Vagina (tissue), 2 donors: ENCODE measurements around the gene TSPAN4.

Source experiments
- POLR2A ChIP-seq, 2 donors: fragments of 450-650 bp; IDR thresholded peaks; one replicate each; pipeline ENCODE4 v1.6.1; 2017; ENCODE audit warnings: antibody characterized with exemption in 2 of 2, mild to moderate bottlenecking in 2 of 2, moderate library complexity in 2 of 2
- POLR2AphosphoS5 ChIP-seq, 2 donors: sonication (generic); formaldehyde crosslinking; IDR thresholded peaks; one replicate each; pipeline ENCODE4 v1.9.0; 2017; ENCODE audit warnings: antibody characterized with exemption in 2 of 2, mild to moderate bottlenecking in 2 of 2, low read depth in 1 of 2; ENCODE audit not compliant: insufficient read depth in 1 of 2
- TF ChIP-seq, protein P1 (sequence below), 3 experiments: fragments of 450-650 bp in 2 of 3; fragments of 200-600 bp in 1 of 3; sonication (generic) in 1 of 3; IDR thresholded peaks; one replicate each; pipeline ENCODE4 v1.5.1; 2017 to 2019; ENCODE audit warnings: antibody characterized with exemption in 3 of 3, mild to moderate bottlenecking in 2 of 3, moderate library complexity in 2 of 3

DNA sequence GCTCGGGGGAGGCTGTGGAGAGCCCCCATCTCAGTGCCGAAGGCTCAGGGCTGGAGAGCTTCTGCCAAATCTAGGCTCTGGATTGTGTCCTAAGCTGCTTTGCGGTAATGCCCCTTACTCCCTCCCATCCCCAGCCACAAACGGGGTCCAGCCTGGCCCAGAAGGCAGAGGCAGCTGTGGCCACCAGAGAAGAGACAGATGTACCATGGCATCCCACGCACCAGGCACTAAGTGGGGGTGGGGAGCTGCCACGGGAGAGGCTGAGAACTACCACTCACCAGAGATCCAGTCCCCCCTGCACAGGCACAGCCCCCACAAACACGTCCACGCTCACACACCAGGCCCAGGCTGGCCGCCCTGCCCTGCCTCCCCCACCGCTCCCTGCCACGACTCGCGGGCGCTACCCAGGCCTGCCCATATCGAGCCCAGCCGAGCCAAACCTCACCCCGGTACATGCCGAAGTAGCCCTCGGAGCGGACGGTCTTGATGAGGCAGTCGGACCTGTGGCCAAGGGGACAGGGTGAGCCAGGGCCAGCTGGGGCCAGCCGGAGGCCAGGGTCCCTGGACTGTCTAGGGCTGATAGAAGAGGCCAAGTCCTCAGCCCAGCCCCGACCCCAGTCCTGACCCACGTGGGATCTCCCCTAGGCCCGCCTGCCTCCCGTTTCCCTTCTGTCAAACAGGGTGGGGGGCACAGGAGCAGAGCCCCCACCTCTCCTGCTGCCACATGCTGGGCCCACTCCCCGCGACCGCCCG, 48.5 kb upstream of the TSPAN4 start:
- TF ChIP-seq POLR2AphosphoS5 (IDR thresholded peaks at IDR 0.05; ENCODE audit: insufficient read depth in 1 of 2, low read depth in 1 of 2), result no peak
- TF ChIP-seq, protein P1, sequence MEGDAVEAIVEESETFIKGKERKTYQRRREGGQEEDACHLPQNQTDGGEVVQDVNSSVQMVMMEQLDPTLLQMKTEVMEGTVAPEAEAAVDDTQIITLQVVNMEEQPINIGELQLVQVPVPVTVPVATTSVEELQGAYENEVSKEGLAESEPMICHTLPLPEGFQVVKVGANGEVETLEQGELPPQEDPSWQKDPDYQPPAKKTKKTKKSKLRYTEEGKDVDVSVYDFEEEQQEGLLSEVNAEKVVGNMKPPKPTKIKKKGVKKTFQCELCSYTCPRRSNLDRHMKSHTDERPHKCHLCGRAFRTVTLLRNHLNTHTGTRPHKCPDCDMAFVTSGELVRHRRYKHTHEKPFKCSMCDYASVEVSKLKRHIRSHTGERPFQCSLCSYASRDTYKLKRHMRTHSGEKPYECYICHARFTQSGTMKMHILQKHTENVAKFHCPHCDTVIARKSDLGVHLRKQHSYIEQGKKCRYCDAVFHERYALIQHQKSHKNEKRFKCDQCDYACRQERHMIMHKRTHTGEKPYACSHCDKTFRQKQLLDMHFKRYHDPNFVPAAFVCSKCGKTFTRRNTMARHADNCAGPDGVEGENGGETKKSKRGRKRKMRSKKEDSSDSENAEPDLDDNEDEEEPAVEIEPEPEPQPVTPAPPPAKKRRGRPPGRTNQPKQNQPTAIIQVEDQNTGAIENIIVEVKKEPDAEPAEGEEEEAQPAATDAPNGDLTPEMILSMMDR (IDR thresholded peaks at IDR 0.05), result no peak
- no peak for TF ChIP-seq POLR2A (IDR thresholded peaks at IDR 0.05)
